Medulla oblongata (tissue), 1 donor: ENCODE data around the gene SPATA20.

Experiments
- DNase-seq: peaks from one replicate; pipeline ENCODE4 v3.0.0-alpha.2; 2015; ENCODE audit errors: extremely low spot score

Gene SPATA20

DNA sequence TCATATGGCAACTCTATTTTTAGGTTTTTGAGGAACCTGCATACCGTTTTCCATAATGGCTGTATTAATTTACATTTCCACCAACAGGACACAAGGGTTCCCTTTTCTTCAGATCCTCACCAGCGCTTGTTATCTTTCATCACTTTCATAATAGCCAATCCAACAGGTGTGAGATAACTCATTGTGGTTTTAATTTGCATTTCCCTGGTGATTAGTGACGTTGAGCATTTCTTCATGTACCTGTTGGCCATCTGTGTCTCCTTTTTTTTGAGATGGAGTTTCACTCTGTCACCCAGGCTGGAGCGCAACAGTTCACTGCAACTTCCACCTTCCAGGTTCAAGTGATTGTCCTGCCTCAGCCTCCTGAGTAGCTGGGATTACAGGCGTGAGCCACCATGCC is 51.5 kb downstream of the SPATA20 start:
- DNase-seq: no peak

DNA sequence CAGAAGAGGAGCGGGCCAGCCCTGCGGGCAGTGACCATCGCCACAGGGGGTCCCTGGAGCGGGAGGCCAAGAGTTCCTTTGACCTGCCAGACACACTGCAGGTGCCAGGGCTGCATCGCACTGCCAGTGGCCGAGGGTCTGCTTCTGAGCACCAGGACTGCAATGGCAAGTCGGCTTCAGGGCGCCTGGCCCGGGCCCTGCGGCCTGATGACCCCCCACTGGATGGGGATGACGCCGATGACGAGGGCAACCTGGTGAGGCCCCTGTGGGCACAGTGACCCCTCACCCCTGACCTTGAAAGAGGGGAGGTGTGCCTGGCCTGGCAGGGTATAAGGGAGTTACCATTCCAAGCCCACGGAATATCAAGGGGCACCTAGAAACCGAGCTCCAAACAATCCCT is 52.6 kb downstream of the SPATA20 start:
- DNase-seq: no peak

DNA sequence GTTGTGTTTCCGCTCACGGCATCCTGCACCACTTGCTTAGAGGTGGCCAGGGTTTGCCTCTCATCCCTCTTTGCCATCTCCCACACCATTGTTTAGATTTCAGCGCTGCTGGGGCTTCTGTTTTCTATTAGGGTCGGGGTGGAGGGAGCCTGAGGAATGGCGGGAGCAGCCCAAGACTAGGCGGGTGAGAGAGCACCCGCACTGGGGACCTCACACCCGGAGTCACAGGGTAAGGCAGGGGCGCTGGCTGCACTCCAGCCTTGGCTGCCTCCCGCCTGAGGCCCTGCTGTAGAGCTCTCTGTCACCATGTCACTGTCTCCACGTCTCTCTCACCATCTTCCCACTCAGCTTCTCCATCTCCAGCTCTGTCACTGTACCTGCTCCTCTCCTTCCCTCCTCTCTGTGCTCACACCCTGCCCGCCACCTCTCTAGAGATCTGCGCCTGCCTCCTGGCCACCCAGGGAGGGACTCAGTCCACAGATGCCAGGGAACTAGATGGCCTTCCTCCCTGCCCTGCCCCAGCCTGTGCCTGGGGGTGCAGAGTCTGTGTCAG is 54.9 kb downstream of the SPATA20 start:
- no peak for DNase-seq

DNA sequence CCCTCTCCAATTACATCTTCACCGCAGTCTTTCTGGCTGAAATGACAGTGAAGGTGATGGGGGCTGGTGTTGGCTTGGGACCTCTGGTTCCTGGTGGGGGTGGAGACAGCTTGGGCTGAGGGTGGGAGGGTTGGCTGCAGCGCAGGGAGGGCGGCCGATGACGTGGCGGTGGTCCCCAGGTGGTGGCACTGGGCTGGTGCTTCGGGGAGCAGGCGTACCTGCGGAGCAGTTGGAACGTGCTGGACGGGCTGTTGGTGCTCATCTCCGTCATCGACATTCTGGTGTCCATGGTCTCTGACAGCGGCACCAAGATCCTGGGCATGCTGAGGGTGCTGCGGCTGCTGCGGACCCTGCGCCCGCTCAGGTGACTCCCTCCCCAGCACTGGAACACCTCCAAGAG is 55.9 kb downstream of the SPATA20 start:
- DNase-seq: no peak

DNA sequence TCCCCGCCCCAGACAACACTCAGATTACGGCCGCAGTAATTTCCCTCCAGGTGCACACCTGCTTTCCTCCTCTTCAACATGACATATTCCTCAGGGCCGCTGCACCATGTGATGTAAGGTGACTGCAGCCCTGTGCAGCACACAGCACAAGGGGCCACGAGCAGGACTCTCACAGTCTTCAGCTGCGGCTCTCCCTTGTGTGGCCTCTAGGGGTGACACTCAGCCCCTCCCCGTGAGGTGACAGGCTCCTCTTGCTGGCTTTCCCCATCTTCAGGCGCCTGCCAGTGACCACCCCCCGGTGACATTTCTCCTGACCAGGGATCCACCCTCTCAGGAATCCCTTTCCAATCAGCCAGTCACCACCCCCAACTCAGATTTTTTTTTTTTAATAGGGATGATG is 56.4 kb downstream of the SPATA20 start:
- DNase-seq: no peak

DNA sequence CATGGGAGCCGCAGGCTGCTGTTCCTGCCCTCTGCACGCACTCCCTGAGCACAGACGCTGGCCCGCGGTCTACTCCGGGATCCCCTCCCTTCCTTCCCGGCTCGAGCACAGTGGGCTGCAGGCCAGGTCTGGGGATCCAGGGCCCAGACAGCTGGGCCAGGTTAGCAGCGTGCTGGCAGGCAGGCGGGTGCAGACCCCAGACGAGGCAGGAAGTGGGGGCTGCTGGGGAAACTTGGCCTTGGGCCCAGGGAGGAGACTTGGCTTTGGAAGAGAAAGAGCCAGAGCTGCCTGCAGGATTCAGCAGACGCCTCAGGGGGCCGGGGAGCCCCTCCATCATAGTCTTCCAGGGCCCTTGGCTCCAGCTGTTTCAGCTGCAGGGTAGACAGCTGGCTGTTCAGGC is 57.5 kb downstream of the SPATA20 start:
- no peak for DNase-seq

DNA sequence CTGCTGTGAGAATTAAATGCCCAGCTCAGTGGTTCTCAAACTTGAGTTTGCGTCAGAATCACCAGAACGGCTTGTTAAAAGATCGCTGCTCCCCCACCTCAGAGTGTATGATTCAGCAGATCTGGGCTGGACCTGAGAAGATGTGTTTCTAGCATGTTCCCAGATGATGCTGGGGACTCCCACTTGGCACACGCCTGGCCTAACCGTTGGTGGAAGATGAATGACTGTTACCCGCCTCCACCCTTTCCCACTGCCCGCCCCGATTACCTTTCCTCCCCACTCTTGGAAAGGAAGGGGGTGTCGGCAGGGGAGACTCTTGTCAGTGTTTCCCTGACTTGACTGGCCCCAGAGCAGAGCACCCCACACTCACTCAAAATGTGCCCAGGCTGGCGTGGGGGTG is 58.5 kb downstream of the SPATA20 start:
- DNase-seq: no peak
